Endometrium (tissue), 2 donors: ENCODE results near the gene PALD1.

Experiments
- FAIRE-seq: peaks from 2 replicates; lab custom pipeline; 2012; peaks lifted over from hg19 to GRCh38; lab: Jason Lieb, UNC
- donor health status: control.
- donor health status: control.

Gene PALD1

GRCh38 chr10:70537398-70538194, 59.0 kb downstream of the PALD1 start:
- no peak for FAIRE-seq

DNA sequence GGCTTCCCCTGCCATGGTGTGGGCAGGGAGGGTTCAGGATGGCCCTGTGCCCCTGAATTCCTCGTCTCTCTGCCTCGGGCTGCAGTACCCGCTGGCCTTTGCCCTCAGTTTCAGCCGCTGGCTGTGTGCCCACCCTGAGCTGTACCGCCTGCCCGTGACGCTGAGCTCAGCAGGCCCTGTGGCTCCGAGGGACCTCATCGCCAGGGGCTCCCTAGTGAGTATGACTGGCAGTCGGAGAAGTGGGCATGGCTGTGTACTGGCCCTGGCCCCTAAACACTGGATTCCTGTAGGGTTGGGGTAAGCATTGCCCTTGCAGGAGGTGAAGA, 59.6 kb downstream of the PALD1 start:
- no peak for FAIRE-seq

- FAIRE-seq, result no peak
Observed at GRCh38 chr10:70538731-70539338, 60.3 kb downstream of the PALD1 start.

- no peak for FAIRE-seq
Observed at GRCh38 chr10:70539471-70539870, 60.9 kb downstream of the PALD1 start.

DNA sequence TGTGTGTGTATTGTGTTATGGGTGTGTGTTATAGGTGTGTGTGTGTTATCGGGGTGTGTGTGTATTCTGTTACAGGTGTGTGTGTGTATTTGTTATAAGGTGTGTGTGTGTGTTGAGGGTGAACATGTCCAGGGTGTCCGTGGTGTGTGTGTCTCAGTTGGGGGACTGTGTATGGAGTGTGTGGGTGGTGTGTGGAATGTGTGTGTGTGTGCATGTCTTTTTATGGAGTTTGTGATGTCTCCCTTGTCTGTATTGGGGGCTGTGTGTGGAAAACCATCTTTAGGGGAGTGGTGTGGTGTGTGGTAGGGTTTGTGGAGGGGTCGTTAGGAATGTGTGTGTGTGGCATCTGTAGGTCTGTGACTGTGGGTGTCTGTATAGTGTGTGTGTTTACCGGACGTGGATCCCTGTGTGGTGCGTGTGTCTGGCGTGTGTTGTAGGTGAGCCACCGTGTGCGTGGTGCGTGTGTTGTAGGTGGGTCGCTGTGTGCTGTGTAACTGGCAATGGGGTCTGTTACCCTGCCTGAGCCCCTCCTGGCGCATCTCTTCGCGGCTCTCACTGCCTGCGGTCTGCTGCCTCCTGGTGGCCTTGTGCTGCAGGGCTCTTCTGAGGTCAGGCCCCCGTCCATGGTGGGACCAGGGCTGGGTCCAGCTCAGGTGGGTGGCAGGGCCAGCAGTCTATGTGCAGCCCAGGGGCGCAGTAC, 61.7 kb downstream of the PALD1 start:
- no peak for FAIRE-seq

GRCh38 chr10:70540789-70541360, 62.3 kb downstream of the PALD1 start:
- FAIRE-seq, result no peak

DNA sequence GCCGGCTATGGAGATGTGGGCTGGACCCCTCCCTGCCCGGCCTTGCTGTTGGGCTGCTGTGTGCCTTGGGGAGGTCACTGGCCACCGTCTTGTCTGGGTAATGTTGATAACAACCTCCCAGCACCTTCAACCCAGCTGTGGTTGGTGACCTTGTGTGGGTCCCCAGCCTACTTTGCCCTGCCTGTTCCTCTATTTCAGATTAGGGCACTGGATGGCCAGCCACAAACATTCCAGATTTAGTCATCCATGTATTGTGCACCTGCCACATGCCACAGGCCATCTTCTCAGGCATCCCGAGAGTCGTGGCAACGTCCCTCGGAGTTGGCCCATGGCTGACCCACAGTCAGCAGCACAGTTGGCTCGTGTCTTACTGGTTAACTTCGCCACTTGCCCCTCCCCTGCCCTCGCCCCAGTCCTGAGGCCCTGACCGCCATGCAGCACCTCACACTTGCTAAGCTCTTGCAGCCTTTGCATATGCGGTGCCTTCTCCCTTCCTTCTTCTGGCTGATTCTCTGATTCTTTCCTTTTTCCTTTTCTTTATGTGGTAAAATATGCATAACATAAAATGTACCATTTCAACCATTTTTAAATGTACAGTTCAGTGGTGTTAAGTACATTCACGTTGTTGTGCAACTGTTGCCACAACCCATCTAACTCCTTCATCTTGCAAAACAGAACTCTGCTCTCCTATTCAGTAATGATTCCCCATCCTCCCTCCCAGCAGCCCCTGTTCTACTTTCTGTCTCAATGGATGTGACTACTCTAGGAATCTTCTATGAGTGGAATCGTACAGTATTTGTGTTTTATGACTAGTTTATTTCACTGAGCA, 63.4 kb downstream of the PALD1 start:
- no peak for FAIRE-seq

GRCh38 chr10:70542565-70542938, 64.0 kb downstream of the PALD1 start:
- FAIRE-seq, result no peak

GRCh38 chr10:70543911-70544310, 65.3 kb downstream of the PALD1 start:
- no peak for FAIRE-seq

DNA sequence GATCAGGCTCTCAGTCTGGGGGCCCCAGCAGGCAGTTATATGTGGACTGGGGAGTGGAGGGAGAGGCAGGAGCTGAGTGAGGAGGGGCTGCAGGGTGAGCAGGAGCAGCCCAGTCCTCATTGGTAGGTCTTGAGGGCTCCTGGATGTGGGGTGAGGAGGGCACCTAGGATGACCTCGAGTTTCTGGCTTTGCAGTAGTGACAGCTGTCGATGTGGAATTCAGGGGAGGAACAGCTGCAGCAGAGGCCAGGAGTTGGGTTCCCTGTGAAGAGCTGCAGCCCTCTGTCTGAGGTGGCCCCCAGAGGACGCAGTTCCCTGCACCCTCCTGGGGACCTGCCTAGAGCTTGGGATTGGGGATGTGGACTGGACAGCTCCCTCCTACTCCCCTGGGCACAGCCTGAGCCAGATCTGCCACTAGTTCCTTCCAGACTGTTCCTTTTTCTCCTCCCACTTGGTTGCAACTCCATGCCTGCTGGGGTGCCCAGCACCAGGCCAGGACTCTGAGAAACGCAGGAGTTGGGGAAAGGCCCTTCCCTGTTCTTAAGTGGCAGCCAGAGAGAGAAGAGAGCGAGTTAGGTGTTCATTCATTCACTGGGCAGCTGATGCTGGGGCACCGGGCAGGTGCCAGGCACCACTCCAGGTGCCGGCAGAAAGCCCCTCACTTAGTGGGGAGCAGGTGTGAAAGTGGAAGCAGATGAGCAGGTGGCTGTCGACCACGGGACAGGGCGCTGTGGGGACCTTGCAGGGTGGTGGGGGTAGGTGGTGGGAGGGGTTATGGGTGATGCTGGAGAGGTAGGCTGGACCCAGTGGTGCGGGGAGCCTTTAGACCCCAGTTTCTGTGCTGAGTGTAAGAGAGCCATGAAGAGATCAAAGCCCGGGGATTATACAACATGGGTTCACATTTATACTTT, 66.1 kb downstream of the PALD1 start:
- FAIRE-seq, result no peak

GRCh38 chr10:70546584-70546983, 68.0 kb downstream of the PALD1 start:
- FAIRE-seq, result no peak

GRCh38 chr10:70549351-70549961, 70.9 kb downstream of the PALD1 start:
- no peak for FAIRE-seq

- FAIRE-seq, result no peak
Observed at GRCh38 chr10:70549962-70550458, 71.4 kb downstream of the PALD1 start.

DNA sequence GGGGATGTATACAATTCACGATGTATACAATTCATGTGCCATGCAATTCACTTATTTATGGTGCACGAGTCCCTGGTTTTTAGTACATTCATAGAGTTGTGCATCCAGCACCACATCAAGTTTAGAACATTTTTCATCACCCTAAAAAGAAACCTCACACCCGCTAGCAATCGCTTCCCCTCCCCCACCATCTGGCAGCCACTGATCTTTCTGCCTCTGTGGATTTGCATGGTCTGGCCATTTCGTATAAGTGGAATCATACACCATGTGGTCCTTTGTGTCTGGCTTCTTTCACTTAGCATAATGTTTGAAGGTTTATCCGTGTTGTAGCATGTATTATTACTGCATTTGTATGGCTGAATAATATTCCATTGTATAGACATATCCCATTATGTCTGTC, 71.9 kb downstream of the PALD1 start:
- no peak for FAIRE-seq

GRCh38 chr10:70551466-70551865, 72.9 kb downstream of the PALD1 start:
- no peak for FAIRE-seq

GRCh38 chr10:70551971-70552422, 73.4 kb downstream of the PALD1 start:
- FAIRE-seq, result no peak

- FAIRE-seq, result no peak
Observed at GRCh38 chr10:70552586-70552985, 74.0 kb downstream of the PALD1 start.

DNA sequence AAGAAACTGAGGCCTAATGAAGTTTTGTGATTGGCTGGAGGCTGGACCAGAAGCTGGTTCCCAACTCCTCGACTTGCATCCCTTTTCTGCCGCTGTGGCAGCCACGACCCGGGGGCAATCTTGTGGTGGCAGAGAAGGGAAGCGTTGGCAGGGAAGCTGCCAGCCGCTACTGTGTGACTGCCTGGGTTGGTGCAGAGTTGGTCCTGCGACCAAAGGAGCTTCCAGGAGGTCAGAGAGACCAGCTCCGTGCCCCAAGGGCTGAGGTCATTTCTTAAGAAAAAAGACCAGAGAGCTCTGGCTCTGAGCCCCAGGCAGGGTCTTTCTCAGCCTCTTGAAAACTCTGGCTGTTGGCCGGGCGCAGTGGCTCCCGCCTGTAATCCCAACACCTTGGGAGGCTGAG, 76.8 kb downstream of the PALD1 start:
- FAIRE-seq, result no peak

- no peak for FAIRE-seq
Observed at GRCh38 chr10:70557086-70557845, 78.7 kb downstream of the PALD1 start.

- no peak for FAIRE-seq
Observed at GRCh38 chr10:70557876-70558275, 79.3 kb downstream of the PALD1 start.
